Endothelial cell (in vitro differentiated cells): ENCODE measurements around the gene RBM33. TPM values are rescaled to one million over a fixed set of nuclear protein-coding genes. Genes with fewer than 3 reads are reported as not detected.

ENCODE experiments used
- DNase-seq: peaks from one replicate; pipeline ENCODE4 v3.0.0; 2021; ENCODE audit warnings: low spot score
- H3K27ac Mint-ChIP-seq: one replicate; pipeline ENCODE4 v1.8.0; 2021; ENCODE audit warnings: mixed read lengths, inconsistent platforms; ENCODE audit not compliant: unreplicated experiment
- H3K27me3 Mint-ChIP-seq: one replicate; pipeline ENCODE4 v1.8.0; 2021; ENCODE audit warnings: mild to moderate bottlenecking, moderate library complexity, mixed read lengths, inconsistent platforms; ENCODE audit not compliant: unreplicated experiment
- H3K36me3 Mint-ChIP-seq: one replicate; pipeline ENCODE4 v1.8.0; 2021; ENCODE audit warnings: mild to moderate bottlenecking, low read depth, mixed read lengths, inconsistent platforms; ENCODE audit not compliant: unreplicated experiment
- H3K4me1 Mint-ChIP-seq: one replicate; pipeline ENCODE4 v1.8.0; 2021; ENCODE audit warnings: mild to moderate bottlenecking, mixed read lengths, inconsistent platforms; ENCODE audit not compliant: unreplicated experiment
- H3K4me3 Mint-ChIP-seq: one replicate; pipeline ENCODE4 v1.8.0; 2021; ENCODE audit warnings: mild to moderate bottlenecking, mixed read lengths, inconsistent platforms; ENCODE audit not compliant: unreplicated experiment
- H3K9me3 Mint-ChIP-seq: one replicate; pipeline ENCODE4 v1.8.0; 2021; ENCODE audit warnings: mixed read lengths, inconsistent platforms; ENCODE audit not compliant: unreplicated experiment
- CTCF ChIP-seq: fragments of 200-600 bp; sonication (generic); IDR thresholded peaks from one replicate; pipeline ENCODE4 v1.5.0; 2021; ENCODE audit warnings: antibody characterized with exemption; ENCODE audit not compliant: unreplicated experiment
- total RNA-seq: library from RNA; stranded (reverse); fragmentation: NEBNext Ultra II Directional; extraction: Animal tissue kit (Norgen Biotek cat#: 25700); gene quantifications from one replicate; pipeline ENCODE4 v1.2.1, GENCODE V29; 2021; ENCODE audit not compliant: unreplicated experiment

RBM33 gene
- total RNA-seq, 1 donor from 2014 or later, result 65.3 TPM

- no peak overlapping the region for H3K4me3 Mint-ChIP-seq
- H3K4me1 Mint-ChIP-seq, result peaks cover 5% of the 10 kb centered on the region
- DNase-seq, result no peak
- H3K27ac Mint-ChIP-seq, result no peak overlapping the region
- H3K9me3 Mint-ChIP-seq, result no peaks in the 10 kb centered on the region
- no peak for TF ChIP-seq CTCF
- H3K27me3 Mint-ChIP-seq, result peaks cover 2% of the 10 kb centered on the region
- H3K36me3 Mint-ChIP-seq, result no peaks in the 10 kb centered on the region
Observed at GRCh38 chr7:155660059-155660757, 15.7 kb downstream of the RBM33 start.

GRCh38 chr7:155660758-155661093, 16.3 kb downstream of the RBM33 start:
- Mint-ChIP-seq H3K27ac (peak overlapping the region; percentile 22), H3K4me3 (no peak overlapping the region), H3K9me3 (no peaks in the 10 kb centered on the region), H3K36me3 (no peaks in the 10 kb centered on the region), H3K4me1 (peaks cover 5% of the 10 kb centered on the region), H3K27me3 (peaks cover 2% of the 10 kb centered on the region)
- no peak for DNase-seq
- no peak for TF ChIP-seq CTCF

GRCh38 chr7:155662343-155663043, 18.0 kb downstream of the RBM33 start:
- no peaks in the 10 kb centered on the region for H3K9me3 Mint-ChIP-seq
- DNase-seq, result no peak
- peaks cover 2% of the 10 kb centered on the region for H3K27me3 Mint-ChIP-seq
- no peak overlapping the region for H3K4me3 Mint-ChIP-seq
- no peak overlapping the region for H3K27ac Mint-ChIP-seq
- peaks cover 9% of the 10 kb centered on the region for H3K4me1 Mint-ChIP-seq
- H3K36me3 Mint-ChIP-seq, result no peaks in the 10 kb centered on the region
- TF ChIP-seq CTCF, result no peak

GRCh38 chr7:155663937-155664336, 19.5 kb downstream of the RBM33 start:
- TF ChIP-seq CTCF, result no peak
- Mint-ChIP-seq H3K36me3 (no peaks in the 10 kb centered on the region), H3K27ac (no peak overlapping the region), H3K4me3 (no peak overlapping the region), H3K27me3 (peaks cover 2% of the 10 kb centered on the region), H3K4me1 (peaks cover 16% of the 10 kb centered on the region), H3K9me3 (no peaks in the 10 kb centered on the region)
- no peak for DNase-seq
